HG02588 (cell line): ENCODE measurements around the gene HS3ST4.
"Not testable (repeated sequence)": the region's sequence is repeated elsewhere in the genome, so short reads cannot be mapped to it uniquely, and the experiment has no call there.

Experiments used
- ATAC-seq: cut with Tn5 transposase; IDR thresholded peaks from one replicate; pipeline ENCODE4 v1.9.1; 2021; ENCODE audit warnings: mild to moderate bottlenecking, moderate library complexity; ENCODE audit not compliant: unreplicated experiment

The HS3ST4 gene

DNA sequence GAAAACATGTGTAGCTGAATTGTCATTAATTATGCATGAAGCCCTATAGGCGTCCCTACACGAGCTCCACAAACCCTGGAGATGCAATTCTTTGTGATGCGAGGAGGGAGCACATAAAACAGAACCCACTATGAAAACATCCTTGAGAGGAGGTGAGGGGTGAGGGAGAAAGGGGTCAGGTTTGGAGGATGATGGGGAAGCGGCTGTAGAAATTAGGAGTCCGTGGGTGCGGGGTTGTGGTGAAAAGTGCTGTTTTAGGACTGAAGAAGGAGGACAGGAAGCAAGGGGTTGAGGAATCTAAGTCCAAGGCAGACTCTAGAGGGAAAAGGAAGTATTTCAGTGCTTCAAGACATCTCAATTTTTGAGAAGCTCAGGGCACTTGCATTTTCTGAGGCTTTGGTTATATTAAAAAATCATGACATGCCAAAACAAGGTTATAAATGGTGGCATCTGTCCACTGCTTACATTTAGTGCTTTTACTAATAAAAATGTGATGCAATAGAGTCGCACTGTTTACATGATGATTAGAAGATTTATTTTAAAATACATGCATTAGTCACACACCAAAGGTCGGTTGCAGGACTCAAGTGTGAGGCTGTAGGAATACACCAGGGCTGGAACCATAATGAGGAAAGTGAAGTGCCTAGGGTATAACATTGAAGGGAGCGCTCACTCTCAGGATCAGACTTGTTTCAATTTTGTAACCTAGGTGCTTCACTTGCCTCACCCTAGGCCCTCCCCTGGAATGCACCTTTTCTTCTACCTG, 379.5 kb downstream of the HS3ST4 start:
- ATAC-seq = no peak

DNA sequence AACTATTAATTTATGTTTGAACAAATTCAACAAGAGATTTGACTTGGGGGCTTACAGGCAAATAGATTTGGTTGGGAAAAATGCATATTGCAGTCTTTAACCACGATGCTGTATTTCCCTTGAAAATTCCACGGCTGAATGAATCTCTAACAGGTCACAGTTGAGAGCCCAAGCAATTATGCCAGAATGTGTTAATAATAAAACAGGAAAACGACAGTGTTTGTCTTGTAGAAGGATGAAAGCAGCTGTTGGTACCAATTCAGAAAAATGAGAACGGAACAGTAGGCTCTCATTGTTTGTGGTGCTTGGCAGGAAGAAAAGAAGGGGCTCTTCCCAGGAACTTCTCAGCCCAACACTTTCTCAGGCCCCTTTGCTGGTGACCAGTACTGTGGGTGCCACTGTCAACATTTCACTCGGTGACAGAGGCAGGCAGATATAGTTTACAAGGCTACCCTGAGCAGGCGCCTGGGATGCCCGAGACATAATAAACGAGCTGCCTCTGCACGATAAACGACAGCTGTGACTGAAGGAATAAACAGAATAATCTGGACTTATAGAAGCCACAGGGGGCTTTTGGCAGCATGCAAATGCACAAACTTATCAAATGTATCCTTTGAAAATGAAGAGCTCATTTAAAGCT, 387.1 kb downstream of the HS3ST4 start:
- ATAC-seq = no peak

DNA sequence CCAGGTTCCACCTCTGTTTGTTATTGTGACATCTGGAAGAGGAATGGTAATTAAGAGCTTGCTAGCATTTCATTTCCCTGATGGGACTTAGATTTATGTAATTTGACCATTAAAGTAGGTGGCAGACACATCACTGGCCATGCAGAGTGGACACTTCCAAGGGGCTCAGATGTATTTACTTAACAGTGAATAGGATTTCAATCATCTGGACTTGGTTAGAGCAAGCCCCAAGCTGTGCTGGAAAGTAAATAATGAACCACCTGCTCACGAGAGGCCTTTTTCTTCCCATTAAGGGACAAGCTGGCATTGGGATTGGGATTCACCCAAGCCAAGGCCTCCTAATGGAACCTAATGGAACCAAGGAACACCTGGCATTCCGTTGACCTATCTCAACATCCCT, 395.3 kb downstream of the HS3ST4 start:
- no peak for ATAC-seq

DNA sequence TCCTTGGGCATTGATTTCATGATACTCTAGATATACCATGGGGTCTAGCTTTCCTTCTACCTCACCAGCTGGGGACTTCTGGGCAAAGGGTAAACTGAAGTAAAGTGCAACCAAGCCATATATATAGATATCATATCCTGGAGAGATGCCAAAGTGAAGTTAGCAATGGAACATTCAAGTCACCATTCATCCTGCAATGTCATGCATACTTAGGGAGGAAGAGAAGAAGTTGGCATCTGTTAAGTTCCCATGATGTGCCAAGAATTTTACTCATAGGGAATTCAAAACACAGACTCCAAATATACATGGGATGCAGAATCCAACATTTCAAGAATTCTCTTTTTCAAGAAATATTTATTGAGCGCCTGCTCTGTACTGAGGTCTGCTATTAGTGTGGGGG, 399.8 kb downstream of the HS3ST4 start:
- ATAC-seq = no peak

DNA sequence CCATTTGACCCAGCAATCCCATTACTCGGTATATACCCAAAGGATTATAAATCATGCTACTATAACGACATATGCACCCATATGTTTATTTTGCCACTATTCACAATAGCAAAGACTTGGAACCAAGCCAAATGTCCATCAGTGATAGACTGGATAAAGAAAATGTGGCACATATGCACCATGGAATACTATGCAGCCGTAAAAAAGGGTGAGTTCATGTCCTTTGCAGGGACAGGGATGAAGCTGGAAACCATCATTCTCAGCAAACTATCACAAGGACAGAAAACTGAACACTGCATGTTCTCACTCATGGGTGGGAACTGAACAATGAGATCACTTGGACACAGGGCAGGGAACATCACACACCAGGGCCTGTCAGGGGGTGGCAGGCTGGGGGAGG, 406.4 kb downstream of the HS3ST4 start:
- ATAC-seq = not testable (repeated sequence)

DNA sequence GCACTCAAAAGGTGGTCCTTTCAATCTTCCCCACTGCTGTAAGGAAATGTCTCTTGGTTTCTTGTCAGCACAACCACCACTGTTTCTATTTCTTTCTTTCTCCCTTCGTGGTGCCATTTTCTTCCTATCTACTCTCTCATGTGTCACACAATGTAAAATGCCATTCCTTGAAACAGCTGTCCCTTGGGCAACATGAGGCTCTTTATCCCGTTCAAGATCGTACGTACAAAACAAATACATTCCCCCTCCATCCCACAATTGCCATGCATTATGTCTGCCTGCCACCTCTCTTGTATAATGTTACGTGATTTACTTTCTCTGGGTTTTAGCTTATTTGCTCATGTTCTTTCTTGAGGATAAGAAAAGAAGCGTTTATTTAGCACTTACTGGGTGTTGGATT, 410.6 kb downstream of the HS3ST4 start:
- ATAC-seq = no peak

DNA sequence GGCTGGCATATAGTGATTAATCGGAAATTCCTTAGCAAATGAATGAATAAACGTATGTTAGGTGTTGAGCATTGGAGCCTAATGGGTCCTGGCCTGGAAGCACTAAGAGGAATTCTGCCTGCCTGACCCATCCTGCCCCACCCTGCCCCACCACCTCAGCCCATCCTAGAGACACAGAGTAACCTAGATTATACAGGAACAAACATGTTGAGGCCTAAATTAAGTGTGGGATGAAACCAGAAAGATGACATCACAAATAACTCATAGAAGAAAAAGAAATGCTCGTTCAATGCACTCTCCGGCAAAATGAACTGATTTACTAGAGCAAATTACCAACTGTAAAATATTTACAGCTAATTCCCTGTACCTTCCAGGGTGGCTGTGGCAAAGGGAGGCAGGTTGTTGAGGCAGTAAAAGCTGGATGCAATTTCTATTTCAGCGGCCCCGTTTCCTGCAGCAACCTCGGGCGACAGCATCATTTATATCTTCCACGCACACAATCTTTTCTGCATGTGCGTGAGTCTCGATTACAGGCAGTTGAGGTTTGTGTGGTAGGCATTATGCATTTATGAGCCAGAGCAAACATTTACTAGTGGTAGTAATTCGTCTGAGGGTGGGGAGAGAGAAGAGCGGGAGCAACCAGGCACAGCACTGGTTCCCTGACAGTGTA, 417.2 kb downstream of the HS3ST4 start:
- ATAC-seq = no peak

DNA sequence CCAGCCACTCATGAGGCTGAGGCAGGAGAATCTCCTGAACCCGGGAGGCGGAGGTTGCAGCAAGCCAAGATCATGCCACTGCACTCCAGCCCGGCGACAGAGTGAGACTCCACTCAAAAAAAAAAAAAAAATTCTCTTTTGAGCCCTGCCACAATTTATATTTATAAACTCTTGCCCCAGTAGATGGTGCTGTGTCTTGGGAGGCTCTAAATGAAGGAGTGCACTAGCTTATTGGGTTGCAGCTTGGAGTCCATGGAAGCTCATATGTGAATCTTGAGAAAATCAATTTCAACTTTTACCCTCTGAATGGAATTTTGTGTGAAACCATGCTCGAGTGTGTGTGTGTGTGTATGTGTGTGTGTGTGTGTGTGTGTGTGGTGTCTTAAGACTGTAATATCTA, 420.1 kb downstream of the HS3ST4 start:
- no peak for ATAC-seq

DNA sequence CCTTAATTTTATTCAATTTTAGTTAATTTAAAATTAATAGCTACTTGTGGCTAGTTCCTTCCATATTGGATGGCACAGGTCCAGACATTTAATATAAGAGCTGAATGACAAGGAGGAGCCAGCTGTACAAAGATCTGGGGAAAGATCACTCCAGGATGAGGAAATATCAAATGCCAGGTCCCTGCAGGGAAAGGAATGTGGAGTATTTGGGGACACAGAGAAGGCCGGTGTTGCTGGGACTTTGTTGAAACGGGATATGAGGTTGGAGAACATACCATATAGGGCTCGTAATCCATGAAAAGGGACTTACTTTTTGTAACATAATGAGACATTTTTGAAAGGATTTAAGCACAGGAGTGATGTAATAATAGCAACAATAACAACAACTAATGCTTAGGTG, 426.8 kb downstream of the HS3ST4 start:
- no peak for ATAC-seq

DNA sequence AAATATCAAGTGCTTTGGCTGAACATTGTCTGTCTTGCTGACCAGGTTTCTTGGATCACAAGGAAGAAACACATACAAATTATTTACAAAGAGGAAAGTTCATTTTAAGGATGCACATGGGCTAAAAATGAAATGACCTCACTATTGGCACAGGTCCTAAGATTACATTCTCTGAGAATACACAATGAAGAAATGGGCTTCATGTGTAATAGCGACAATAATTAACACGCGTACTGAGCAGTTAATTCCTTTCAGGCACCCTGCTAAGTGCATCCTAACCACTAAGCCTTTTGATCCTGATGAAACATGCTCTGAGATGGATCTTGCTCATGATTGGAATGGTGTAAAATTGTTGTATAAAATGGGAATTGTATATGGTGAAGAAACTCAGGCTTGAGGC, 429.0 kb downstream of the HS3ST4 start:
- no peak for ATAC-seq

DNA sequence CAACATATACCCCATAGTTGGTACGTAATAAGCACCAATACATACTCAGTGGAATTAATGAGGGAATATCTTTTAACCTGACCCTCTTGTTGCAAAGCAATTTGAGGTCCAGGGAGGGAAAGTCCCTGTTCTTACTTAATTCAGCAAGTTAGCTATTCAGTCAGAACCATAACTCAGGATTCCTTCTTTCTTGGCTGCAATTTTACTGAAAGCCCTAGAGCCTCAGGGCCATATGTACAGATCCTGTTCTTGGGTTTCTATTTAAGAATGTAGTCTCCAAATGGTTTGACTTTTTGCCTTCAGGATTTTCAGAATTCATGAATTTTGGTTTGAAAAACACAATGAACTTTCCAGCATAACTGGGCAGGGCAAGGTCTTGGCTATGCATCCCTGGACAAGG, 436.5 kb downstream of the HS3ST4 start:
- no peak for ATAC-seq

DNA sequence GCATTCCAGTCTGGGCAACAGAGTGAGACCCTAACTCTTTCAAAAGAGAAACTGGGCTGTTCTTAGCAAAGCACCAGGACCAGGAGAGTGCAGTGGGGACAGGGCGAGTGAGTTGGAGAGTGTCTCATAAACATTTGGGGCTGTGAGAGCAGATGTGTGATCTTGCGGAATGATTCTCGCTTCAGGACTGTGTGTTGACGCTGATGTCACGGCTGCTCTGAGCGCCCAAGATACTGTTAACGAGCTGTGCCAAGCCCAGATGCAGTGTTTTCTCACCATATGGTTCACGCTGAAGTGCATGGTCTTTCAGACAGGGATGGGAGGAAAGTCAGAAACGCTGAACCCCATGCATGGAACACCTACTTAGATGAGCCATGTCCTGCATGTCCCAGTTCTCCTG, 438.2 kb downstream of the HS3ST4 start:
- ATAC-seq = no peak

DNA sequence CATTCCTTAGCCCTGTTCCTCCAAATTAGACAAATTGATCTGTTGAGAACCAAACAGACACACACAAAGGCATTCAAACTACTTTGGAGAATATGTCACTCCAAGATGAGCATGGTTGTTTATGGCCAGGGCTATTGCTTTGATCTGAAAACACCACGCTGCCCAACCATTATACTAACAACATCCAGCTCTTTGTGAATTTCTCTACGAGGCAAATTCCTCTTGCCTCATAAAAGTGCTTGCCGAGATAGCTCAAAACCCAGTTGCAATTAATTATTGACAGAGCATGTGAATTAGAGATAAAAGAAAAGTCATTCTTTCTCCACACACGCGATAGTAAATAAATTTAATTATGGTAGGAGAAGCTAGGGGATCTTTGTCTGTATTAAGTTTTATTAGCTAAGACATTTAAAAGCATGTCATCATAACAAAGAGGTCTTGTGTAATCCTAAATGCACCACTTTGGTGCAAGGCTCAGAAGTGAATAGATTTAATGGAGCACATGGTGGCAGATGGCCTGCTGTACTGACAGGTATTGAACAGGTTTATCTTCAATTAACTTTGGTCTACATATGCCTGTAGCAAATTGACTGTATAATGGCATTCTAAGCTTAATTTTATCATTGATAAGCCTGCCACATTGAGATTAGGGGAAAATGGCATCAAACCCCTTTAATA, 441.8 kb downstream of the HS3ST4 start:
- no peak for ATAC-seq

DNA sequence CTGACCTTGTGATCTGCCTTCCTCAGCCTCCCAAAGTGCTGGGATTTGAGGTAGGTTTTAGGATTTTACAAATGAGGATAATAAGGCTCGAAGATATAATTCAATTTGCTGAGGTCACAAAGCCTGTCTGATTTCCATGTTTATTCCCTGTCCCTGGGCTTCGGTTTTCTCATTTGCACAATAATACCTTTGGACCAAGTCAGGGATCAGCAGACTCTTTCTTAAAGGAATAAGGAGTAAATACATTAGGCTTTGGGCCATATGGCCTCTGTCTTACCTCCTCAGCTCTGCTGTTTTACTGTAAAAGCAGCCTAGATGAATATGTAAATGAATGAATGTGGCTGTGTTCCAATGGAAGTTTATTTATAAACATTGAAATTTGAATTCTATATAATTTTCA, 442.8 kb downstream of the HS3ST4 start:
- no peak for ATAC-seq

DNA sequence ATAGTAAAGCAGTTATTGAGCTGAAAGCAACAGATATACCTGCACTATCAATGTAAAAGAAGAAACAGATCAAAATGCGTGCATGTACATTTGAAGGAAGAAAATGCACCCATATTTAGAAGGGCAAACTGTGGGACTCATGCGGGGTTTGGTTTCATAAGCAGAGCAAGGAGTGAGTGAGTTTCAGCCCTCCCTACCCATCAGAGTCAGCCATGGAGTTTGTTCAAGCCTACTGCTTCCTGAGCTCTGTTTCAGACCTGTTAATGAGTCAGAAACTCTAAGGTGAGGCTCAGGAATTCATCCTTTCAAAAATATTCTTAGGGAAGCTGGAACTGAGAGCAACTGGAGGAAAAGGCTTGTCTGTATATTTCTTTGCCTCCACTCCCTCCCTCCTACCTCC, 446.2 kb downstream of the HS3ST4 start:
- no peak for ATAC-seq

DNA sequence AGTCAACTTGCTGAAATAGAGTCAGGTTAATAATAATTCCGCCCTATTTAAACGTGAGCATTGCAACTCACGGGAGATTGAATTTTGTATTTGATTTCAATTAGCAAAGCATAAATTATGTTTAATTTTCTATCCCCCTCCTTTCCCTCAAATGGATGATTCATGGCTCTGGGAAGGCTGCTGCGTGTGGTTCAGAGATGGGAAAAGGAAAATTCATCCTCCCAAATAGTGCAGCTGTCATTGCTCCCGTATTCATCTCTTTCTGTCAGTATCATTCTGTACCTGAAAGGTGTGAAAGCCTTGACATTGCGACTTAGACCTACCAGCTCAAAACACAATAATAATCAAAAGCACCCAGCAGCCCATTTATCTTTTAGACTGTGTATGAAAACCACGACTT, 447.3 kb downstream of the HS3ST4 start:
- no peak for ATAC-seq

DNA sequence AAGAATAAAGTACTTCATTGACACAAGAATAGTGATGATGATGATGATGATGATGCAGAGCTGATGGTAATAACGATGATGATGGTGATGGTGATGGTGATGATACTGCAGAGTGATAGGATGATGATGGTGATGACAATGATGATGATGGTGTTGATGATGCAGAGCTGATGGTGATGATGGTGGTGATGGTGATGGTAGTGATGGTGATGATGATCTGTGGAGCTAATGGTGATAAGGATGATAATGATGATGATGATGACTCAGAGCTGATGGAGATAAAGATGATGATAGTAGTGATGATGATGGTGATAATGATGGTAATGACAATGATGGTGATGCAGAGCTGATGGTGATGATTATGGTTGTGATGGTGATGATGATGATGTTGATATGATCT, 448.1 kb downstream of the HS3ST4 start:
- no peak for ATAC-seq

DNA sequence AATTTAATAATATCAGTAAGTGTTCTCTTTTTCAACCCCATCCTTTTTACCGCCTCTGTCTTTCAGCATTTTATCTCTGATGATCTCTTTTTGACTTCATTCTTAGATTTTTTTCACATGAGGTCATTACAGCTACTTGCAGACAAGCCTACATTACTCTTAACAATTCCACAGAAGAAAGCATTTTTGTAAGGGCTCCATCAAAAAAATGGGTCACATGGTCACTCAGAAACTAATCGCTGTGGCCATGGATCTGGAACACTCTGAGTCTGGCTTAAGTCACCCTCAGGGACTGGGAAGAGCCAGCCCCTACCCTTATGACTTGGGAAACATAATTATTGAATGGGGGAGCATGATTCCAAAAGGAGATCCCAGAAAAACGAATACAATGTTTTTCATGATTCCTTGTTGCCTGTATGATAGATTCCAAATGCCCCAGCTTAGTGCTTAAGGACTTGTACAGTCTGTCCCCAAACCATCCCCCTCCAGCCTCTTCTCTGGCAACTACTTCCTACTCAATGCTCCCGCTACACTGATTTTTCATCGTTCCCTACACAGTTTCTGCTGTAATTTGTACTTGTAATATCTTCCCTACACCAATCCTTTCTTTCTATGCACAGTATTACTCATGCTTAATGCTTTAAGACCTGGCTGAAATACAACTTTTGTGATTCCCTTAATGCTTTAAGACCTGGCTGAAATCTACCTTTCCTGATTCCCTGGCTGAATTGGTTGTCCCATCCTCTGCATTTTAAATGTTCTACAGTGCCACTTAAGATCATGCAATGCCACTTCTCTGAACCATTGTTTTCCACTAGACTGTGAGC, 457.8 kb downstream of the HS3ST4 start:
- ATAC-seq = no peak

DNA sequence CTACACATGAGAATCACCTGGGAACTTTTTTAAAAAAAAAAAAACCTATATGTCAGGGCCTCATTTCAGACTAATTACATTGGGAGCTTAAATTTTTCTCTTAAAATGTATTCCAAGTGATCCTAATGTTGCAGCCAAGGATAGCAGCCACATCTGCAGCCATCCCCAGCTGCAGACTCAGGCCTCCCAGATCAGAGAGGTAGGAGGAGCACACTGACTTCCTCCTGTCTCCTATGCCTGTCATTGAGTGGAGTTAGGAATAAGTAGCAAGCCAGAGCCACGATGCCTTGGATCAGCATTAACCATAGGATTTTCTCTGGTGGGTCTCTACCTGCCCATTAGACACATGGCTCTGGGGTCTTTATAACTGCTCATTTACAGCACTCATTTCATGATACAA, 463.5 kb downstream of the HS3ST4 start:
- no peak for ATAC-seq

DNA sequence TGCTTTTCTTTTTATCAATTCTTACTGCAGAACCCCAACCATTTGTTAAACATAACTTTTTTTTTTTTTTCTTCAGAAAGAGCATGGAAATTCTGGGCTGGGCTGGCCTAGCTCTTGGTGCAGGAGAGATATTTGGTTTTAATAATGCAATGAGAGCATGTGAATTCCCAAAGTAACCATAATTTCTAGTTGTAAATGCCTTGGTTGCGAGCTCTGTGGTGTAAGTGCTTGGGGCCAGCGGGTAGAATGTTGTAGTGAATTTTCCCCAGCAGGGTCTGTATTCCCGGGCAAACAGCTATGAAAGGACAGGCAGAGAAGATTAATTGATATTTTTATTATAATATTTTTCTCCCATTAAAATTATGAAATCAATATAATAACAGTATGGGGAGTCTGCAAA, 465.6 kb downstream of the HS3ST4 start:
- ATAC-seq = no peak
